ENCODE results near the gene PROCR. TPM values are rescaled to one million over a fixed set of nuclear protein-coding genes. Genes with fewer than 3 reads are reported as not detected.

PROCR gene
- total and polyA plus RNA-seq, 7 donors, result 12.4 to 53.5 (median 22.8) TPM

DNA sequence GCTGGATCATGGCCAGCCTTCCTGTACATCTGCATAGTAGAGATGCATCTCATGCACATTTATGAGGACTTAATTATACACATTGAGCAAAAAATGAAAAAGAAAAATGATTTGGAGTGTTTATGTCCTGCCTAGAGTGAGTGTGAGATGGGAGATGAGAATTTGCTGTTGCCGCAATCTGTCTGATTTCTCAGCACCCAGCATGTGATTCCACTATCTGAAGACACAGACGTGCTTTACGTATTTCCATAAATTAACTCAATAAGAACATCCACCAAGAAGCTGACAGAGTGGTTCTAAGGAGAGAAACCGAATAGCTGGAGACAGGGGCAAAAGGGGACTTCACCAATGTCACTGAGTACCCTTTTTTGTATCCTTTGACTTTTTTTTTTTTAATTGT, 39.9 kb upstream of the PROCR start:
- no peaks in the 10 kb centered on the region for H3K4me1 ChIP-seq
- no peaks in the 10 kb centered on the region for H3K9me3 ChIP-seq
- H3K27me3 ChIP-seq, result no peaks in the 10 kb centered on the region
- no peak overlapping the region for H3K27ac ChIP-seq
- intact Hi-C loops (cut with DNase I), result no loop called here
- no peak for DNase-seq
- 92% methylated on average over 4 of the region's 4 CpGs for WGBS, 2 donors
- TF ChIP-seq POLR2A (IDR thresholded peaks at IDR 0.05) (no peak), POLR2AphosphoS5 (IDR thresholded peaks at IDR 0.05) (no peak), EP300 (IDR thresholded peaks at IDR 0.05) (no peak)
- TF ChIP-seq, protein P1, sequence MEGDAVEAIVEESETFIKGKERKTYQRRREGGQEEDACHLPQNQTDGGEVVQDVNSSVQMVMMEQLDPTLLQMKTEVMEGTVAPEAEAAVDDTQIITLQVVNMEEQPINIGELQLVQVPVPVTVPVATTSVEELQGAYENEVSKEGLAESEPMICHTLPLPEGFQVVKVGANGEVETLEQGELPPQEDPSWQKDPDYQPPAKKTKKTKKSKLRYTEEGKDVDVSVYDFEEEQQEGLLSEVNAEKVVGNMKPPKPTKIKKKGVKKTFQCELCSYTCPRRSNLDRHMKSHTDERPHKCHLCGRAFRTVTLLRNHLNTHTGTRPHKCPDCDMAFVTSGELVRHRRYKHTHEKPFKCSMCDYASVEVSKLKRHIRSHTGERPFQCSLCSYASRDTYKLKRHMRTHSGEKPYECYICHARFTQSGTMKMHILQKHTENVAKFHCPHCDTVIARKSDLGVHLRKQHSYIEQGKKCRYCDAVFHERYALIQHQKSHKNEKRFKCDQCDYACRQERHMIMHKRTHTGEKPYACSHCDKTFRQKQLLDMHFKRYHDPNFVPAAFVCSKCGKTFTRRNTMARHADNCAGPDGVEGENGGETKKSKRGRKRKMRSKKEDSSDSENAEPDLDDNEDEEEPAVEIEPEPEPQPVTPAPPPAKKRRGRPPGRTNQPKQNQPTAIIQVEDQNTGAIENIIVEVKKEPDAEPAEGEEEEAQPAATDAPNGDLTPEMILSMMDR (IDR thresholded peaks at IDR 0.05), result no peak
- H3K36me3 ChIP-seq, result peaks cover 3 to 80% (median 32%) of the 10 kb centered on the region in 4 donors
- H3K4me3 ChIP-seq, result no peak overlapping the region

DNA sequence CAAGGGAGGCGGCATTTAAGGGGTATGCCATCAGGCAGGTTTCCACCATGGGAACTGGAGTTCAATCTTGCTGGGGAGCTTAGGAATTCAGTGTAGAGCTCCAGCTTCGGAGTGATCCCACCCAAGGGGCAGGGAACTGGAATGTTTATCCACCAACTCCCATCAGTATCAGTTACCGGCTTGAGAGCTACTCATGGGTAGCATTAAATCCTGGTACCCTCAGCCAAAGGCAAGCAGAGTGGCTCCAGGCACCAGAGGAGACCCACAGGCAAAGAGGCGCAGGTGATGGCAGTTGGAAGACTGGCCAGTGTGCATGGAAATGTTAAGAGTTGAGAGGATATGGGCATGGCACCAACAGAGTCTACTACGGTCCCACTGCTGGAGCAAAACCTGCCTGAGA, 38.8 kb upstream of the PROCR start:
- Histone ChIP-seq H3K9me3 (no peaks in the 10 kb centered on the region), H3K27ac (no peak overlapping the region), H3K4me1 (no peaks in the 10 kb centered on the region), H3K4me3 (no peak overlapping the region), H3K27me3 (no peaks in the 10 kb centered on the region), H3K36me3 (peaks cover 3 to 80% (median 40%) of the 10 kb centered on the region in 4 donors)
- intact Hi-C loops (cut with DNase I), result no loop called here
- no peak for DNase-seq
- TF ChIP-seq EP300 (IDR thresholded peaks at IDR 0.05) (no peak), POLR2A (IDR thresholded peaks at IDR 0.05) (no peak), POLR2AphosphoS5 (IDR thresholded peaks at IDR 0.05) (no peak)
- TF ChIP-seq, protein P1 (IDR thresholded peaks at IDR 0.05), result no peak
- WGBS, 2 donors, result 96 to 97% methylated on average over 5 of the region's 5 CpGs

DNA sequence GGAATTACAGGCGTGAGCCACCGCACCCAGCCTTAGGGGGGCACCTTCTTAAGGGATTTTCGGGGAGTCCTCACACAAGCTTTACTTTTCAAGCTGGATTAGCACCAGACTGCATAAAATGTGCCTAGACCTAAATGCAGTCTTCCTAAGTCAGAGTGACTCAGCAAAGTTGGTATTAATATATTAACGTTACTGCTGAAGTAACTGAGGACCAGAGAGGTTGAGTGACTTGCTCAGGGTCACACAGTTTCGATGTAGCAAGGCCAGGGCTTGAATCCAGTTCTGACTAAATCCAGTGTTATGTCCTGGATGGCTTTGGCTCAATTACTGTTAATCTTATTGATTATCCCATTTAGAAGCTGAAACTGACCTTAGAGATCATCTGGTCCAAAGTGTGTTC, 38.1 kb upstream of the PROCR start:
- Histone ChIP-seq H3K36me3 (peaks cover 3 to 87% (median 41%) of the 10 kb centered on the region in 4 donors), H3K9me3 (no peaks in the 10 kb centered on the region), H3K27ac (no peak overlapping the region), H3K27me3 (no peaks in the 10 kb centered on the region), H3K4me3 (no peak overlapping the region), H3K4me1 (no peaks in the 10 kb centered on the region)
- TF ChIP-seq, protein P1 (IDR thresholded peaks at IDR 0.05), result no peak
- TF ChIP-seq EP300 (IDR thresholded peaks at IDR 0.05) (no peak), POLR2AphosphoS5 (IDR thresholded peaks at IDR 0.05) (no peak), POLR2A (IDR thresholded peaks at IDR 0.05) (no peak)
- no peak for DNase-seq
- WGBS, 2 donors, result 92 to 94% methylated on average over 5 of the region's 5 CpGs
- intact Hi-C loops (cut with DNase I), result no loop called here

DNA sequence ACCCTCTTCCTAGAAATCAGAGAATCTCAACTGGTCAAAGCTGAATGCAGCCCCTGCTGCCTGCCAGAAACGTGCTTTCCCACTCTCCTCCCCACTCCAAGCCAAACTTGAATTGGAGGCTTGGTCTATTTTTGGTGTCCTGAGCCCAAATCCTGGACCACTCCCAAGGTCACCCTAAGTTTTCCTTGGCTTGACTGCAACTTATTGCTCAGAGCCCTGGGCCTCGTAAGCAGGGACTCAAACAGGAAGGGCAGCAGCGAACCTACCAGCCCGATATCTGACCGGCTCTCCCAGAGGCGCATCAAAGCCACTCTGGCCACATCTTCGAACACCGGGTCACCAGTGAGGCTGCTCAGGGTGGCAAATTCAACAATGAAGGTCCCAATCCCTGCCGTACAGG, 37.4 kb upstream of the PROCR start:
- DNase-seq, result no peak
- Histone ChIP-seq H3K4me1 (no peaks in the 10 kb centered on the region), H3K9me3 (no peaks in the 10 kb centered on the region), H3K27ac (peak overlapping the region in 2 of 4 donors; percentile 16 to 67), H3K4me3 (no peak overlapping the region), H3K36me3 (peaks cover 3 to 87% (median 42%) of the 10 kb centered on the region in 4 donors), H3K27me3 (no peaks in the 10 kb centered on the region)
- 93 to 94% methylated on average over 9 of the region's 9 CpGs for WGBS, 2 donors
- TF ChIP-seq EP300 (IDR thresholded peaks at IDR 0.05) (no peak), POLR2A (IDR thresholded peaks at IDR 0.05) (no peak), POLR2AphosphoS5 (IDR thresholded peaks at IDR 0.05) (no peak)
- TF ChIP-seq, protein P1 (IDR thresholded peaks at IDR 0.05), result no peak
- intact Hi-C loops (cut with DNase I), result no loop called here

DNA sequence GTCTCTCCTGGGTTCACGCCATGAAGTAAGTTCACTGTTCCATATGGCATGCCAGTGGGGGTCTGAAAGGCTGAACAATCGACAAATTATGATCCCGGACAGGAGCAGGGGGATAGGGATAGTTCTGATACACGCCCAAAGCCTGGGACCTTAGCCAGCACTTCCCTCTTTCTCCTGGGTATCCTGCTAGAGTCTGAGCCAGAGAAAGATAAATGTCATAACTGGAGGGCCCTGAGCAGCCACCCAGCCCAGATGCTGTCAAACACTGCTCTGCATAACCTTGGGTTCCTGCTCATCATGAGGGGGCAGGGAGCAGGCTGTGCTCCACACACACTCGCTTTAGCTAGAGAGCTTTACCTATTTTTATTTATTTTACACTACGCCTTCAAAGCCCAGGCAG, 37.0 kb upstream of the PROCR start:
- intact Hi-C loops (cut with DNase I), result no loop called here
- no peak for TF ChIP-seq EP300 (IDR thresholded peaks at IDR 0.05)
- TF ChIP-seq, protein P1 (IDR thresholded peaks at IDR 0.05), result no peak
- TF ChIP-seq POLR2AphosphoS5 (IDR thresholded peaks at IDR 0.05), result no peak
- TF ChIP-seq POLR2A (IDR thresholded peaks at IDR 0.05), result no peak
- WGBS, 2 donors, result 91 to 94% methylated on average over 6 of the region's 6 CpGs
- Histone ChIP-seq H3K27me3 (no peaks in the 10 kb centered on the region), H3K9me3 (no peaks in the 10 kb centered on the region), H3K4me1 (no peaks in the 10 kb centered on the region), H3K4me3 (no peak overlapping the region), H3K36me3 (peaks cover 3 to 87% (median 43%) of the 10 kb centered on the region in 4 donors), H3K27ac (peak overlapping the region in 2 of 4 donors; percentile 16 to 67)
- DNase-seq, result no peak

All from sigmoid colon (tissue), 7 donors.